ENCODE results near the gene HIPK2.

DNA sequence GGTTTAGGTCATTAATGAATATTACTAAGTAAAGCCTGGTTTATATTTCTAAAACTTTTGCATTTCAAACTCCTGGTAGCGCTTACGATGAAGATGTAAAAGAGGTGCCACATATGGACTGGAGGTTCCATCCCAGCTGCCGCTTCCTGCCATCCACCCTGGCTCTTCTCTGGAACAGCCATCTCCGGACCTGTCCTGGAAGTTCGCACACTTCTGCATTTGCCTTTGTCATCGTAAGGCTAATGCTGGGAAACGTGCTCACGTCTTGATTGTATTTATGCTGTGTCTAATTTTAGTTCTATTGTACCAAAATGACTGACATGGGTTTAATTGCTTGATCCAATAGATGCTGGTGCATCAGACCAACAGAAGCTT is 103.1 kb downstream of the HIPK2 start:
- TF ChIP-seq, protein P1, sequence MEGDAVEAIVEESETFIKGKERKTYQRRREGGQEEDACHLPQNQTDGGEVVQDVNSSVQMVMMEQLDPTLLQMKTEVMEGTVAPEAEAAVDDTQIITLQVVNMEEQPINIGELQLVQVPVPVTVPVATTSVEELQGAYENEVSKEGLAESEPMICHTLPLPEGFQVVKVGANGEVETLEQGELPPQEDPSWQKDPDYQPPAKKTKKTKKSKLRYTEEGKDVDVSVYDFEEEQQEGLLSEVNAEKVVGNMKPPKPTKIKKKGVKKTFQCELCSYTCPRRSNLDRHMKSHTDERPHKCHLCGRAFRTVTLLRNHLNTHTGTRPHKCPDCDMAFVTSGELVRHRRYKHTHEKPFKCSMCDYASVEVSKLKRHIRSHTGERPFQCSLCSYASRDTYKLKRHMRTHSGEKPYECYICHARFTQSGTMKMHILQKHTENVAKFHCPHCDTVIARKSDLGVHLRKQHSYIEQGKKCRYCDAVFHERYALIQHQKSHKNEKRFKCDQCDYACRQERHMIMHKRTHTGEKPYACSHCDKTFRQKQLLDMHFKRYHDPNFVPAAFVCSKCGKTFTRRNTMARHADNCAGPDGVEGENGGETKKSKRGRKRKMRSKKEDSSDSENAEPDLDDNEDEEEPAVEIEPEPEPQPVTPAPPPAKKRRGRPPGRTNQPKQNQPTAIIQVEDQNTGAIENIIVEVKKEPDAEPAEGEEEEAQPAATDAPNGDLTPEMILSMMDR (IDR thresholded peaks at IDR 0.05), result no peak
- no peak for TF ChIP-seq POLR2A (IDR thresholded peaks at IDR 0.05)
